ENCODE measurements around the gene KIDINS220.
A peak's percentile ranks its signal among the peaks of the same experiment; 100 is the strongest.

The KIDINS220 gene

GRCh38 chr2:8836971-8837794 lies at the start of gene KIDINS220:
Gene KIDINS220 (minus strand): TSS chr2:8837613. CDS start chr2:8827093, 10,520 bp downstream.
- peak; percentile 71 to 73 for DNase-seq (ENCODE audit: low read depth in 2 of 2)

- no peak for DNase-seq (ENCODE audit: low read depth in 2 of 2)
Observed at GRCh38 chr2:8886876-8887275, 49.5 kb upstream of the KIDINS220 start.

- no peak for DNase-seq (ENCODE audit: low read depth in 2 of 2)
Observed at GRCh38 chr2:8886202-8886518, 48.7 kb upstream of the KIDINS220 start.

- no peak for DNase-seq (ENCODE audit: low read depth in 2 of 2)
Observed at GRCh38 chr2:8885449-8886201, 48.2 kb upstream of the KIDINS220 start.

- no peak for DNase-seq (ENCODE audit: low read depth in 2 of 2)
Observed at GRCh38 chr2:8884812-8885211, 47.4 kb upstream of the KIDINS220 start.

- no peak for DNase-seq (ENCODE audit: low read depth in 2 of 2)
Observed at GRCh38 chr2:8882094-8882493, 44.7 kb upstream of the KIDINS220 start.

- DNase-seq (ENCODE audit: low read depth in 2 of 2) = no peak
Observed at GRCh38 chr2:8877894-8878293, 40.5 kb upstream of the KIDINS220 start.

- no peak for DNase-seq (ENCODE audit: low read depth in 2 of 2)
Observed at GRCh38 chr2:8877332-8877731, 39.9 kb upstream of the KIDINS220 start.

- no peak for DNase-seq (ENCODE audit: low read depth in 2 of 2)
Observed at GRCh38 chr2:8876628-8877027, 39.2 kb upstream of the KIDINS220 start.

- no peak for DNase-seq (ENCODE audit: low read depth in 2 of 2)
Observed at GRCh38 chr2:8872821-8873432, 35.5 kb upstream of the KIDINS220 start.

GRCh38 chr2:8870441-8870840 lies 33.0 kb upstream of the KIDINS220 start:
- DNase-seq (ENCODE audit: low read depth in 2 of 2) = no peak

GRCh38 chr2:8867363-8867762 lies 29.9 kb upstream of the KIDINS220 start:
- no peak for DNase-seq (ENCODE audit: low read depth in 2 of 2)

GRCh38 chr2:8863331-8863953 lies 26.0 kb upstream of the KIDINS220 start:
- no peak for DNase-seq (ENCODE audit: low read depth in 2 of 2)

GRCh38 chr2:8862230-8862629 lies 24.8 kb upstream of the KIDINS220 start:
- DNase-seq (ENCODE audit: low read depth in 2 of 2) = no peak

- DNase-seq (ENCODE audit: low read depth in 2 of 2) = no peak
Observed at GRCh38 chr2:8861797-8862196, 24.4 kb upstream of the KIDINS220 start.

- DNase-seq (ENCODE audit: low read depth in 2 of 2) = no peak
Observed at GRCh38 chr2:8860239-8860638, 22.8 kb upstream of the KIDINS220 start.

GRCh38 chr2:8858910-8859309 lies 21.5 kb upstream of the KIDINS220 start:
- DNase-seq (ENCODE audit: low read depth in 2 of 2) = no peak

- no peak for DNase-seq (ENCODE audit: low read depth in 2 of 2)
Observed at GRCh38 chr2:8858264-8858663, 20.9 kb upstream of the KIDINS220 start.

- no peak for DNase-seq (ENCODE audit: low read depth in 2 of 2)
Observed at GRCh38 chr2:8857709-8858108, 20.3 kb upstream of the KIDINS220 start.

GRCh38 chr2:8856176-8856575 lies 18.8 kb upstream of the KIDINS220 start:
- DNase-seq (ENCODE audit: low read depth in 2 of 2) = no peak

GRCh38 chr2:8855010-8855409 lies 17.6 kb upstream of the KIDINS220 start:
- no peak for DNase-seq (ENCODE audit: low read depth in 2 of 2)

- DNase-seq (ENCODE audit: low read depth in 2 of 2) = no peak
Observed at GRCh38 chr2:8853426-8853825, 16.0 kb upstream of the KIDINS220 start.
